CMK (cell line): ENCODE data around the gene IDH2.

Experiments
- DNase-seq: peaks from one replicate; pipeline ENCODE4 v3.0.0-alpha.2; 2010; ENCODE audit warnings: low read depth

The IDH2 gene

DNA sequence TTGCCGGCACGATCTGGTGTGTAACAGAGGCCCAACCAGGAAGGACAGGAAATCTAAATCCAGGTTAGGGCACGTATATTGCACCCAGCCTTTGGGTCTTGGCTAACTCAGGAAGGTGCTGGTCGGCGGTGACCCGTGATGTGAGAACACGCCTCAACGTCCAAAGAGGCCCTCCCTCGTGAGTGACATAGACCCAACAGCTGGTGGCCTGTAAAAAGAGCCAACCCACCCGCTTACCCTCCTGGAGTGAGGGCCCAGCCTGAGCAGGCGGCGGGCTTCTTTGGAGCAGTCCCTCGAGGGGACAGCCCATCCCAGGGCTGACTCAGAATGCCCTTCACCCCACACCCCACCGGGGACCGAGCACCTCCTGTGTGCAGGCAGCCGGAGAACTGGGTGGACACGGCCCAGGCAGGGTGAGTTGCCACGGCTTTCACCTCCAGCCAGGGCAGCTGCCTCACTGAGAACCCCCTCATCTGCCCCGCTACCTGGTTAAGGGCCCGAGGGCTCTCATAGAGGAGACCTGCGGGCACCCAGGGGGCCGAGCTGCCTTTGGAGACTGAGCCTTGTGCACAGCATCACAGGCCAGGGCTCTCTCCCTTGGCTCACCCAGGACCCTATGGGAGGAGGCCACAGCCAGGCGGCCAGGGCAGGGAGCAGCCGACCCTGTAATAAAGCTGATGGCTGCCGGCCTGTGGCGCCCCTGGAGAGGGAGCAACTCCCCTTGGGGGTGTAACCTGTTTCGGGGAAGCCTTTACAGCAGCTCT lies 59.3 kb downstream of the IDH2 start:
- no peak for DNase-seq

DNA sequence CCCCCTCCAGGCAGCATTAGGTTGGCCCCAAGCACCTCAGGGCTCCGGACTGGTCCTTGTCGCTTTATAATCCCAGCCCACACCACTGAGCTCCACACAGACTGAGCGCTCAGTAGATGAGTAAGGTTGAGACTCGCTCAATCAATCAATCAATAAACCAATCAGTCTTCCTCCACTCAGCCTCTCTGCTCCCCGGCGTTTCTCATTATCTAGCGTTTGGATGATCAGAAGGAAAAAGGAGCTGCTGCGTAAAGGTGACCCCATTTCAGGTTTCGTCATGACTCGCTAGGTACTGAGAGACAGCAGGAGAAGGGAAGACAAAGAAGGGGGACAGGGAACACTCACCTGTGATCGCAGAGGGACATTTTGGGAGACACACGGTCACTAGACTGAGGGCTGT lies 59.9 kb downstream of the IDH2 start:
- DNase-seq: no peak

DNA sequence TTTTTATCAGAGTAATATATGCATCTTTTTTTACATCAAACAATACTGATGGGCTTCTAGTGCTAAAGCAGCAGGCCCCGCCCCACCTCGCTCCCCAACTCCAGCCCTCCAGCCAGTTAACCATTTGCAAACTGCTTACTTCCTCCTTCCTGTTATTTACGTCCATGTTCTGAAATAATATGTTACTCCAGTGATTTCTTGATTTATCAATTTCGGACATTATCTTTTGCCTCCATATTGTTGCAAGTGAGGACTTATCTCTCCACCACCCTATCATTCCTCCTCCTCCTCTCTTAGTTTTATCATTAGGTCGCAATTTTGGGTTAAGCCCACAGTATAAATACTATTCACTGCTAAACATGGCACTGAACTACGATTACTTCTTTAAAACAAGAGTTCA lies 61.6 kb downstream of the IDH2 start:
- DNase-seq: no peak

DNA sequence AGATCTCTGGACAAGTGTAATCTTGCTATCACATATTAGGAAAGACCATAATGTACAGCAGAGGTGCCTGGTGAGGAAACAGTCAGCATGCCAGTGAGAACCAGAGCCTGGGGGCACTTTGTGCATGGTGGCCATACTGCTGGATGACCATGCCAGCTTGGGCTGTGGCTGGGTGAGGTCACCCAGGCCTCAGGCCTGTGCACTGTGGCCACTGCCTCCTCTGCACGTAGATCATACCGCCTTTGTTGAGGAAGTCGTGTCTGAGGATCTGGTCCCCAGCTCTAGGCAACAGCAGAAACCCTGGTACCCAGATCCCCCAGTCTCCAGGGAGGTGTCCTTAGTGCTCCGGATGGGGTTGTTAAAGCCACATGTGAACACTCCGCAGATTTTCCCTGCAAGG lies 62.3 kb downstream of the IDH2 start:
- no peak for DNase-seq

DNA sequence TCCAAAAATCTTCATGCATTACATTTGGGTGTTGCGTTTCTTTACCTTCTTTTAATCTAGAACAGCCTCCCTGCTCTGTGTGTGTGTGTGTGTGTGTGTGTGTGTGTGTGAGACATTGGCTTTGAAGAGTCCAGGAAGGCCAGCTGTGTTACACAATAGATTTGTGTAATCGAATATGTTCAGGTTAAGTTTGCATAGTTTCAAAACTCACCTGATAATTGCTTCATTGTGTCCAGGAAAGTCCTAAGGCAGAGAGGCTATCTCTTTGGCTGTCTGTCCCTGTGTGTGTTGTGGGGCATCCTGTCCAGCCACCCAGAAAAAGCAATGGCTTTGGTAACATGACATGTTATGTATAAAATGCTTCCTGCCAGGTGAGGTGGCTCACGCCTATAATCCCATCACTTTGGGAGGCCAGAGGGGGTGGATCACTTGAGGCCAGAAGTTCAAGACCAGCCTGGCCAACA lies 63.6 kb downstream of the IDH2 start:
- DNase-seq: no peak

DNA sequence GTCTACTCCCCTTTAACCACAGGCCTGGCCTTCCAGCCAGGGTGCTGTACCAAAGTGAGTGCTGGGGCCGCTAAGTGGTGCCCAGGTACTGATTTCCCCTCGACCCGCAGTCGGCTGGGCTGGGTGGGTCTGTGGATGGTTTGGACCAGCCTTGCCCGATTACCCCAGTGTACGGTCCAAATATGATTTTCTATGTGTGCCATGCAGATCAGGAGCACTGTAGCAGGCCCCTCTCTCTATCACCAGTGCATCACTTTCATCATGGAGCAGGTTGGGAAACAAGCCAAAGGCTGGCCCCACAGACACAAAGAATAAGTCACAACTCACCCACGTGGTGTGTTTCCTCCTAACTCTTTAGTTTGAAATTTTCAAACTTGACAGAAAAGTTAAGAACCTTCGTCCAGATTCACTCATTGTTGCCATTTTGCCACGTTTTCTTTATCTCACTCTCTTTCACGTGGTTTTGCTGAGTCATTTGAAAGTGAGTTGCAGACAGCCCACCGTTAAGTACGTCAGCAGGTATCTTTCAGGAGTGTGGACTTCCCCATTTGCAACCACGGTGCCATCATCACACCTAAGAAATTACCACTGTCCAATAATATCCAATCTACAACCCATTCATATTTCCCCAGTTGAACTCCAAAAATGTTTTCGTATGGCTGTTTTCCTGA lies 64.2 kb downstream of the IDH2 start:
- no peak for DNase-seq

DNA sequence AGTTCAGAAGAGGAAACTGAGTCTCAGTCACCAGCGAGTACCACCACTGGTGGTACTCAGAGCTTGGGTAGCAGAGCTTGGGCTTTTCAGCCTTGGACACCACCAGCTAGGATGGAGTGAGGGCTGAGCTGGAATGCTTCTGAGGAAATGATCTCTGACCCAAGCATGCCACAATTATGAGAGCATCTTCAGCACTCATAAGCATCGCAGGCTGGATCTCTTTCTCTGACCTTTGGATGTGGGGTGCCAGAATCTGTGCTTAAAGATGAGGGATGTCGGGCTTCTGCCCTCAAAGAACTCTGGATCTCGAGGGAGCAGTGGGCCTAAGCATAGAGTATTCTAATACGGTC lies 64.8 kb downstream of the IDH2 start:
- DNase-seq: no peak

DNA sequence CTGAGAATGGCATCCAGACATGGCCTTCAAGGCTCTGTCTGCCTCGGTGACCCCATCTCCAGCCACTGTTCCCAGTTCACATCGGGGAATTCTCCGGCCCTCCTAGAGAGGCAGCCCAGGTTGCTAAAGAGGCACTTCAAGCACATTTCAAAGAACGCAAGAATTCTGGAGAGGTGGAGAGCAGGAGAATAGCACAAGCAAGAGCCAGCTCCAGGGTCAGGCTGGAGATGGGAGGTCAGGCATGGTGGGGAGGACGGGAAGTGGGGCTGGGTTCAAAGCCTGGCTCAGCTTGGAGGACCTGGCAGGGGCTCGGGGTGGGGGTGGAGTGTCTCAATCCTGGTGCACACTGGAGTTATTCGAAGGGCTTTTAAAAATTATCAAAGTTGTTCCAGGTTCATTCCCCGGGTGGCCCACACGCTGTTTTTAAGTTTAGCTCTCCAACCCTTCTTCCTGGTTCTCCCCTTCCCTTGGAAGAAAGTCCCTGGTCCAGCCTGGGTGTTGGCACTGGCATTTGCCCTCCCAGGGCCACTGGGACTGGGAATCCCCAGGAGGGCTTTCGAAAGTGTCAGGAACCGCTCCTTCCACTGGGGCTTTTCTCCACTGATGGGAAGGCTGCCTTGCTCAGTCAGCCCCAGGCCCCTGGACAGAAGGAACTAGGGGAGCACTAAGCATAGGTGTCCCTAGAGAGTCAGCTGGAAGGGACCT lies 65.3 kb downstream of the IDH2 start:
- DNase-seq: no peak

DNA sequence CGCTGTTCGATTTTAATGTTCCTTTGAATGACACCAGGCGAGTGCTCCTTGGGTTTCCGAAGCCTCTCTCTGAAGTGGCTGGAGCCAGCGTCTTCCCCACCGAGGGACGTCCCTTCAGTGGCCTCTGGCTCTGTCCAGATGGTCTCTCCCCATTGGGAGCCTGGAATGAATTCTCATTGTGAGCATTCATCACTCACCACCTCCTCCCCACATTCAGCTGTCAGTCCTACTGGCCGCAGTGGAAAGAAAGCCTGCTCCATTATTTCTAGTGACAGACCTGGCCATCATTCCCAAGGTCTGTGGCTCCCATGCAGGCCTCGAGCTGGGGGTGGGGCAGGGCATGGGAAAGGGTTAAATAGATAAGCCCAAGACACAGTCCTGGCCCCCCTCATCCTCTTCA lies 65.9 kb downstream of the IDH2 start:
- DNase-seq: no peak

DNA sequence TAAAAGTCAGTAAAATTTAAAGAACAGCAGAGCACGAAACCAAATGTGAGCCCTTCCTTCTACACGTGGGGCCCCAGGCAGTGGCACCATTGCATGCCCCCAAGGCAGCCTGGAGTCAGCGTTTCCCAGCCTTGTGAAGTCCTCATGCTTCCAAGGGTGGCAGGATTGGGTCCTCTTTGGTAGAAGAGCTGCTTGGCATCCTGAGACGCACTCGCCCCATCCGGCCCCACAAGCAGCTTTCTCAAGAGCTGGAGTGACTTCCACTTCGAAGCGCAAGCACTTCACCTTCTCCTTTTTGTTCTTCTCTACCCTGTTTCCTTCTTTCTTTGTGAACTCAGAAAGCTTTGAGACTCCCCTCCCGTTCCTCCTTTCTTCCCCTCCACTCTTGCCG lies 66.4 kb downstream of the IDH2 start:
- no peak for DNase-seq

DNA sequence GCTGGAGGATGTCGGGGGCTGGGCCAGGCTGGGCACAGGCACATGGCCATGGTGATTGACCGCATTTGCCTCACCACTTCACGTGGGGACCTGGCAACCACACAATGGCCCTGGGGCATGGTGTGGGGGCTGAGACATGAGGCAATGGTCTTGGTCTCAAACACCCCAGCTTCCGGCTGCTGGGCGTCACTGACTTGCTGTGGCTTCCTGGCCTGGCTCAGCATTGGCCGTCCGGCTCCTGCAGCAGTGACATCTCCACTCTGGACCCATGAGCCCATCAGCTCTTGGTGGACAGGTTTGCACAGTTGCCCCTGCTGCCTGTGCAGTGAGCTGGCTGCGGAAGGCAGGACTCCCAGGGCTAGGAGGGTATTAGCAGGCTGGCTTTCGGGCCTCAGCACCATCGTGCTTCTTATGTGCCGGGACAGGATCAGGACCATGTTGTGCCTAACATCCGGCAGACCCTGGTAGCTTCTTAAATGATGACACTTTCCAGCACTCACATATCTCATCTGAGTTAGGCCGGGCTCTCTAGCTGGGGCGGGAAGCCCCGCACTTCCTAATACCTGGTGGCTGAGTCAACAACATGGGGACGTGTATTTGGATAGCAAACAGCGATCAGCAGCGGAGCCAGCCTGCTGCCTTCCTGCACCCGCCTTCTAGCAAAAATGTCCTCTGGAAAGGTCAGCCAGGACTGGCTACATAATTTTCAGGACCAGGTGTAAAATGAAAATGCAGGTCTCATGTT lies 67.0 kb downstream of the IDH2 start:
- peak; percentile 90 for DNase-seq

DNA sequence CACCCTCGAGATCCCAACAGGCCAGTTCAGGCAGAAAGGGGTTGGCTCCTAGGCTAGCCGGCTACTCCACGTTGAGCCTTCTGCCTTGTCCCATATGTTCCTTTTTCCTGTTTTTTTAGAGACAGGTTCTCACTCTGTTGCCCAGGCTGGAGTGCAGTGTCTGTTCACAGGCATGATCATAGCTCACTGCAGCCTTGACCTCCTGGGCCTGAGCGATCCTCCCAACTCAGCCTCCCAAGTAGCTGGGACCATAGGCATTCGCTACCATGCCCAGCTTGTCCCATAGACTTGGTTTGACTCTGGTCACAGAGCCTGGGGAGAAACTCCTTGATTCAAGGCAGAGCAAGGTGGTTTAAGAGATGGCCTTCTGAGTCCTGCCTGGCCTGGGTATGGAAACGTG lies 68.8 kb downstream of the IDH2 start:
- no peak for DNase-seq
